Measurements from ENCODE around the gene MEN1.
"Not testable (repeated sequence)": the region's sequence is repeated elsewhere in the genome, so short reads cannot be mapped to it uniquely, and the experiment has no call there.

The MEN1 gene

DNA sequence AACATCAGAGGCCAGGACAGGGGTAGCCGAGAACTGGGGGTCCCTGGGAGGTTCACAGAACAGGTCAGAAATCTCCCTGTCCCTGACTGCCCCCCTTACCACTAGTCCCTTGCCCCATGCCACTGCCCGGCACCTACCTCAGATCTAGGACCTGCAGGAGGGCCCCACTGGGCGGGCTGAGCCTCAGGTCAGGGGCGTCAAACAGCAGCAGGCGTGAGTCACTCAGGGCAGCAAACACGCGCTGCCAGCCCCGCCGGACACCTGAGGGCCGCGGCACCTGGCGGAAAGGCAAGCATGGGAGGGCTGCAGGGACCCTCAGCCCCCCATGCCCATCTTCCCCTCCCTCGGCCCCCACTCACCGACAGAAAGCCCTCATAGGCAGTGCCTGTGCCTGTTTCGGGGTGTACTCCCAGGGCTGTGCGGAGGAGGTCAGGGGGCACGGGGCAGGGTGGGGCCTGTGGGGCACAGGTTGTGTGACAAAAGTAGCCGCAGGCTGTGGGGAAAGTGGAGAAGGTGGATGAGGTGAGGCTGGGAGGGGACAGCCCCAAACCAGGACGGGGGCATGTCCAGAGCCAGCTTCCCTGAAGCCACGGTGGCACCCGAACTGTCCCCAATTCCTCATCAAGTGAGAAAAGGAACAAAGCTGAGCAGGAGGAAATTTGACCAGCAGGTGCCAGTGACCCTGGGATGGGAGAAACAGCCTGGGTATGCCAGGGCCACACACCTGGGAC lies 22.3 kb upstream of the MEN1 start:
- no peak for DNase-seq (ENCODE audit: low read depth in 3 of 3)

DNA sequence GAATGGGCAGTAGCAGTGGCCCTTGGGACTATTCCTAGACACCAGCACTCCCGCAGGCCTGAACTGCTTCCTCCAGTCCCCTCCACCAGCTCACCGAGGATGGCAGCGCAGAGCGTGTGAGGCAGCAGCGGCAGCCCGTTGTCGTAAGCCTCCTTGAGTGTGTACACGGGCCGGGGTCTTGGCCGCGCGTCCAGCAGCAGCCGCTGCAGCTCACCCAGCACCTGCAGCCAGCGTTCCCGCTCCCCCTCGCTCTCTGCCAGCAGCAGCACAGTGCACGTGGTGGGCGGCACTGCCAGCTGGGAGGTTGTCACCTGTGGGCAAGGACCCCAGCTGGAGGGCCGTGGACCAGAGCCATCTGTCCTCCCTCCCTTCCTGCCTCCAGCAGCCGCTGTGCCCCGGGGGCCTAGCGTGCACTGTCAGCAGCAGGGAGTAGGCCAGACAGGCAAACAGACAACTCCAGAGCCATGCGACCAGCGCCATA lies 21.1 kb upstream of the MEN1 start:
- no peak for DNase-seq (ENCODE audit: low read depth in 3 of 3)

DNA sequence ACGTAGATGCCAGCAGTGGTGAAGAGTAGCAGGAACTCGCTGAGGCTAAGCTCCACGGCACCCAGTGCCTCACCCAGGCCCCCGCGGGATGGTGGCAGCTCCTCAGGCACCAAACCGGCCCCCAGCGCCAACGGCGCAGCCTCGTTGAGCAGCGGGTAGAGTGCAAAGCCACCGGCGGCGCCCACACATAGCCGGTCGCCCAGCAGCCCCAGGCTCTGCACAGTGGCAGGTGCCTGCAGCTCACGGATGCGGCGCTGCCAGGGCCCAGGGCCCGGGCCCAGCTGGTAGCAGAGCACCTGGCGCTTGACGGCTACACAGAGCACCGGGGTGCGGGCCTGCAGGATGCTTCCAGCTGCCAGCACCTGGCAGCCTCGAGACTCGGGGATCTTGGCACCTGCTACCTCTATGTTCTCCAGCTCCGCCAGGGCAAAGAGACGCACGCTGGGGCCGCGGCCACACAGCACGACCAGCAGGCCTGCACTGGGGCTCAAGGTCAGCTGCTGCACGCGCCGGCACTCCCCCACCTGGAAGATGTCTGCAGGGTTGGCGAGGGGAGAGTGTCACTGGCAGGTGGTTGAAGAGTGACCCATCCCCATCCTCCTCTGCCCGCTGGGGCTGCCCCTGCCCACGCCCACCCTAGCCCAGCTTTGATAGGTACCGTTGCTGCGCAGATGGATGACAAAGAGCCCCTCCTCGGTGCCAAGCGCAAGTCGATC lies 19.3 kb upstream of the MEN1 start:
- DNase-seq (ENCODE audit: low read depth in 3 of 3), result no peak

DNA sequence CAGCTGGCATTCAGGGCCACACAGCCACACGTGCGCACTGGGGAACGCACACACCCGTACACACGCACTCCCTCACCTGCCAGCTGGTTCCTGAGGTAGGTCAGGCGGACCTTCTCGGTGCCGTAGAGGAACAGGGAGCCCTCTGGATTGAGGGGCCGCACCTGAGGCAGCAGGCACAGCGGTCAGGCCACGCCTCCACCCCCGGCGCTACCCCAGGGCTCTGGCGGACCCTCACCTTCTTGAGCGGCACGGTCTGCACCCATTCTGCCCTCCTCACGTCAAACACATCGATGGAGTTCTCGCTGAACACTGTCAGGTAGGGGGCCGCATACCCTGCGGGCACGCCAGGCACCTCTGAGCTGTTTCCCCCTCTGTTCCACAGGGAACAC lies 17.1 kb upstream of the MEN1 start:
- no peak for DNase-seq (ENCODE audit: low read depth in 3 of 3)

DNA sequence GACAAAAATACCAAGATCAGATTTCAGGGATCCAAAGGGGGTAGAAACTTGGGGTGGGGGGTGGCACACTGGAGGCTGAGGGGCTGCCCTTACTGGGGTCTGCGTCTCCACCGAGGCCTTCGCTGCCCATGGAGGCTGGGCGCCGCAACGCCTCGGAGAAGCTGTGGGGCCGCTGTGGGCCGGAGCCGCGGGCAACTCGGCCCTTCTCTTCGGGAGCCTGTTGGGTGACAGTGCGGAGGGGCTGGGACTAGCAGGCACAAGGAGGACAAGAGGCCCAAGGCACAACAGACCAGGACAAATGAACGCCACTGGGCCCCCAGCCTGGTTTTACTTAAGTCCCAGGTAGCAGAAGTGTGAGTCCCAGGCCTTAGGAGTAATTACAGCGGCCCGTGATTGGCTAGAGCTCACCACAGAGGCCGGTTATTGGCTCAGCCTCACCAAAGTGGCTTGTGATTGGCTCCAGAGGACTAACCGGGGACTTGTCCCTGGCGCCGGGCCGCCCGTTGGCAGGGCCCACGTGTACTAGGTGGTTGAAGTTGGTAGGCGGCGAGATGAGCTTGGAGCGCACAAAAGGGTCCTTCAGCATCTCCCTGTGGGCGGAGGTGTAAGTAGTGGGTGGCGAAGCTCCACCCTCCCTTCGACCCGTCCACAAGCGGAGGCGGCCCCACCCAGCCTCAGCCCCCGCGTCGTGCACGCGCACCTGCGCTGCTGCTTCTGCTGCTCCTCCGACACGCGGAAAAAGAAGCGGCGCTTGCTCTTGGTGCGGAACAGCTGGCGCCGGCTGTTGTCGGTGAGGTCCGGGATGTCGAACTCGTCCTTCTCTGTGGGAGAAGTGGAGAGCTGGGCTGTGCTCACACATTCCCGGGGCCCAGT lies 16.5 kb upstream of the MEN1 start:
- DNase-seq (ENCODE audit: low read depth in 3 of 3), result no peak

DNA sequence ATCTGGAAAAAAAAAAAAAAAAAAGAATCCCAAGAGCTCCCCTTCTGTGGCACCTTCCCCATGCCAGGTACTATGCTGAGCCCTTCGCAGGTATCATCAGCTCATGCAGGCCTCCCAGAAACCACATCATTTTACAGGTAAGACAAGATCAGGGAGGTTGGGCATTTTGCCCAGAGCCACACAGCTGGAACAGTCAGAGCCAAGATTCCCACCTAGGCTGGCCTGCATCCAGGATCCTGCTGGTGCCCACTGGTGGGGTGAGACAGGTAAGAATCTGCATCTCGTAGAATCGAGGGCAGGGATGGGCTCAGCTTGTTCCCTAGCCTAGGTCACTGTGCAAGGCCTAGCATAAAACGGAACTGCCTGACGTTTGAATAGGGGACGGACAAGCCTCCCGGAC lies 15.7 kb upstream of the MEN1 start:
- no peak for DNase-seq (ENCODE audit: low read depth in 3 of 3)

DNA sequence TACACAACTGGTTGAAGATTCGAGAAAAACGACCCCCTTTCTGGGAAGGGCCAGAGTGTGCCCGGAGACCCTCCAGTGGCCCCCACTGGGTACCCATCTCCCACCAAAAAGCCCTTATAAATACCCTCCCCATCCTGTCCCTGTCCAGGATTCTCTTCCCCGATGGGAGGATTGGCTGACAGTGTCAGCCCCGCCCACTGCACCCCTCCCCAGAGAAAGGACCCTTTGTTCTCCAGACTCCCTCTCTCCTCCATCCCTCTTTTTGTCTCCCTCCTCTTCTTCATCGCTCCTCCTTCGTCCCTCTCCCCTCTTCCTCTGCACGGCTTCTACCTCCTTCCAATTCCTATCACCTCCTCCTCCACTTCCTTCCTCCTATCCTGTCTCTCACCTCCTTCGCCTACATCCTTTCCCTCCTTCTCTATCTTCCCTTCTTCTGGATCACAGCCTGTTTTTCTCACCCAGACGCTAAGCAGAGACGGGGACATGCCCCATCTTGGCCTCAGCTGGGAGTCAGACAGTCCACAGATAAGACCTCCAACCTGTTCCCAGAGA lies 13.3 kb upstream of the MEN1 start:
- DNase-seq (ENCODE audit: low read depth in 3 of 3), result no peak

DNA sequence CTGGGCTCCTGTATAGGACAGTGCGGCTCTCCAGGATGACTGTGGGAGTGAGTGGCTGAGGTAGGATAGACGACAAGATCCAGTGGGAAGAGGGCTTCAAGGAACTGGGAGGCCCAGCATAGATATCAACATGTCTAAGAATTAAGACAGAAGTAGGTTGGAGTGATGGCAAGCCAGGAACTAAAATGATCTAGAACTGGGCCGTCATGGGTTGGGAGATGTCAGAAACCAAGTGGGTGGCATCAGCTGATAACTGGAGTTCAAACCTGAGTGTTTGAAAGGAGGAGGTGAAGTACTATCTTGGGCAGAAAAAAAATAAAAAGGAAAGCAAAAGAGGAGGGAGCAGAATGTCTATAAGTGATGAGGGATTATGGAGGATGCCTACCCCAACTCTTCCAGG lies 7.1 kb upstream of the MEN1 start:
- DNase-seq (ENCODE audit: low read depth in 3 of 3), result no peak

DNA sequence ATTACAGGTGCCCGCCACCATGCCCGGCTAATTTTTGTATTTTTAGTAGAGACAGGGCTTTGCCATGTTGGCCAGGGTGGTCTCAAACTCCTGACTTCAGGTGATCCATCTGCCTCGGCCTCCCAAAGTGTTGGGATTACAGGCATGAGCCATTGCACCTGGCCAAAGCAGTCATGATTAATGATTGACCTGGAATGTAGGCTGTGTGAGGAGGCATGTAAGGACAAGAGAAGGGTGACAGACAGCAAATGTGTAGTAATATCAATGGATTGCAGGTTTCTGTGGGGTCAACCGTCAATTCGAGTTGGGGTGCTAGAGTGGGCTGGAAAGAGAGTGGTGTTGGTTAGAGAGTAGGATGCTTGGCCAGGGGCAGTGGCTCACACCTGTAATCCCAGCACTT lies 5.1 kb upstream of the MEN1 start:
- DNase-seq (ENCODE audit: low read depth in 3 of 3), result not testable (repeated sequence)

DNA sequence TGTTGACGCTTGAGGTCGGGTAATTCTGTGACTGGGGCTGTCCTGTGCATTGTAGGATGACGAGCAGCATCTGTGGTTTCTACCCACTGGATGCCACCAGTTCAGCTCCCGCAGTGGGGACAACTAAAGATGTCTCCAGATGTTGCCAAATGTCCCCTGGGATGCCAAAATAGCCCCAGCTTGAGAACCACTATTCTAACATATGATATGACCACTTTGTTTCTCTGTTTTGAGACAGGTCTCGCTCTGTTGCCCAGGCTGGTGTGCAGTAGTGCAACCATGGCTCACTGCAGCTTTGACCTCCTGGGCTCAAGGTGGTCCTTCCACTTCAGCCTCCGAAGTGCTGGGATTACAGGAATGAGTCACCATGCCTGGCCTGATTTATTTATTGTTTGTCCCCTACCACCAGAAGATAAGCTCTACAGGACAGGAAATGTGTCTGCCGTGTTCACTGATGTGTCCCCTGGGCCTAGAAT lies 4.4 kb upstream of the MEN1 start:
- DNase-seq (ENCODE audit: low read depth in 3 of 3), result no peak

DNA sequence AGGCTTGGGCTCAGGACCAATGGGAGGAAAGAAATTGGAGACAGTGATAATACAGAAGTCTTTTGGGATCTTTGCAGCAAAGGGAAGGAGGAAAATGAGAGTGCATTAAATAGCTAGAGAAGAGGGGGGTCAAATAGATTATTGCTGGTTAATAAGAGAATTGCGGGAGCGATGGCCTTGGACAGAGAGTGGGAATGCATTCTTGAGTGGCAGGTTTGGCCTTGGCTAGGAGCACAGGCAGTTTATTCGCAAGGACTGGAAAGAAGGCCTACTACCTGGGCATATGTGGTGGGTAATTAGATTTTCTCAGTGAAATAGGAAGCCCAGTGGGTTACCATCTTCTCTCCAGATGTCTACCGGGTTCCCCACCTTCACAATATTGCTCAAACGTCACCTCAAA lies 3.5 kb upstream of the MEN1 start:
- DNase-seq (ENCODE audit: low read depth in 3 of 3), result no peak

DNA sequence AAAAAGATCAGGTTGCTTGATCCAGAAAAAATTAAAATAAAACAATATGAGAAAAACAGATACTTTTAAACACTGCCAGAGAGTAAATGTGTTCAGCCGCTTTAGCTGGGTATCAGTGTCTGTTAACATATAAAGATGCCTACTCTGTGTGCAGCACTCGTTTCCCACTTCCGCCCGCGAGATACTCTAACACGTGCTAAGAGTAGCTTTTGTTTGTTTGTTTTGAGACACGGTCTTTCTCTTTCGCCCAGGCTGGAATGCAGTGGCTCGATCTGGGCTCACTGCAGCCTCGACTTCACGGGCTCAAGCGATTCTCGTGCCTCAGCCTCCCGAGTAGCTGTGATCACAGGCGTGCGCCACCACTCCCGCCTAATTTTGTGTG lies 531 bp upstream of the MEN1 start:
- DNase-seq (ENCODE audit: low read depth in 3 of 3), result no peak

DNA sequence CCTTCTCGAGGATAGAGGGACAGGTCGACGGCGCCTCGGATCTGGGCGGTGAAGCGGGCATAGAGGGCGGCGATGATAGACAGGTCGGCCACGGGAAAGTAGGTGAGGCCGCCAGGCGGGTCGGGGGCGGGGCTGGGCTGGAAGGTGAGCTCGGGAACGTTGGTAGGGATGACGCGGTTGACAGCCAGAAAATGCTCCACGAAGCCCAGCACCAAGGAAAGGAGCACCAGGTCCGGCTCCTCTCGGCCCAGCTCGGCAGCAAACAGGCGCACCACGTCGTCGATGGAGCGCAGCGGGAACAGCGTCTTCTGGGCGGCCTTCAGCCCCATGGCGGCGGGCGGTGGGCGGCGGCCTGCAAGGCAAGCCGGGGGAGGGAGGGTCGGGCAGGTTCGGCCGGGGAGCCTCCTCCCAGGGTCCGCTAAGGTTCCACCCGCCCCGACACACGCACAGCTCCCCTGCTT lies 540 bp downstream of the MEN1 start:
- peak in 1 of 3 experiments; percentile 33 for DNase-seq (ENCODE audit: low read depth in 3 of 3)

DNA sequence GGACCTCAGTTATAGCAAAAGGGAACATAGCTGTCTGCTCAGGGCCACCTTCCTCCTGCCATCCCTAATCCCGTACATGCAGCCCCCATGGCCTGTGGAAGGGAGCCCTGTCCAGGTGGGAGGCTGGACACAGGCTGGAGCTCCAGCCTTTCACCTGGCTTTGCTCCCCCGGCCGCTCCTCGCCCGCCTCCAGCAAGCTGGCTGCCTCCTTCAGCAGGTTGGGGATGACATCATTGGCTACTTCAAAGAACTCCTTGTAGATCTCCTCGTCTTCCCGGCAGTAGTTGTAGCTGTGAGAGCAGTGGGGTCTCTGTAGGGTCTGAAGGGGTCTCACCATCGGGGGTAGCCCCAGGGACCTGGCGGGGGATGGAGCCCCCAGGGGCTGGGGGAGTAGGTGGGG lies 4.9 kb downstream of the MEN1 start:
- no peak for DNase-seq (ENCODE audit: low read depth in 3 of 3)

DNA sequence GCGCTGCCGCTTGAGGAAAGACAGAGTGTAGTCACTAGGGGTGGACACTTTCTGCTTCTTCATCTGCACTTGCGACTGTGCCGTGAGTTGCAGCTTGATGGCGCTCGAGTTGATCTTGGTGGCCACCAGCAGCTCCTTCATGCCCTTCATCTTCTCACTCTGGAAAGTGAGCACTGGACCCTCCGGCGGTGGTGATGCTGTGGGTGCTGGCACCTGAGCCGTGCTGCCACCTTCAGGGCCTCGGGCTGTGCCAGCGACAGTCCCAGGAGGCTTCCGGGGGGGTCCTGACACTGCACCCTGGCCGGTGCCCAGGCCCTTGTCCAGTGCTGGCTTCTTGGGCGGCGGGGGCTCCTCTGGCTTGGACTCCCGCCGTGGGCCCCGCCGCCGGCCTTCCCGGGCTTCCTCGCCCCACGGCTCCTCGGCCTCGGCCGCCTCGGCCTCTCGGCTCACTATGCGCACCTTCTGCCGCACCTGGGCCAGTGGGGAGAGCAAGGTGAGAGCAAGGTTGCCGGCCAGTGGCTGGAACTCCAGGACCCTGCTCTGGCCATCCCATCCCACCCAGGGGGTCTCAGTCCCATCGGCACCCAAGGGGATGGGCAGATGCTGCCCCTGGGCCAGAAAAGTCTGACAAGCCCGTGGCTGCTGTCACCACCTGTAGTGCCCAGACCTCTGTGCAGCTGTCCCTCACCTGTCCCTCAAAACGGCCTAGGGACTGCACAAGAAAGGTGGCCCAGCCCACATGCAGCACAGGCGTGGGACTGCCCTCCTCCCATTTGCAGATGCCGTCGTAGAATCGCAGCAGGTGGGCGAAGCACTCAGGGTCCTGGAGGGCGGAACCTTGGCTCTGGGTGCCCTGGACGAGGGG lies 5.8 kb downstream of the MEN1 start:
- DNase-seq (ENCODE audit: low read depth in 3 of 3), result no peak

DNA sequence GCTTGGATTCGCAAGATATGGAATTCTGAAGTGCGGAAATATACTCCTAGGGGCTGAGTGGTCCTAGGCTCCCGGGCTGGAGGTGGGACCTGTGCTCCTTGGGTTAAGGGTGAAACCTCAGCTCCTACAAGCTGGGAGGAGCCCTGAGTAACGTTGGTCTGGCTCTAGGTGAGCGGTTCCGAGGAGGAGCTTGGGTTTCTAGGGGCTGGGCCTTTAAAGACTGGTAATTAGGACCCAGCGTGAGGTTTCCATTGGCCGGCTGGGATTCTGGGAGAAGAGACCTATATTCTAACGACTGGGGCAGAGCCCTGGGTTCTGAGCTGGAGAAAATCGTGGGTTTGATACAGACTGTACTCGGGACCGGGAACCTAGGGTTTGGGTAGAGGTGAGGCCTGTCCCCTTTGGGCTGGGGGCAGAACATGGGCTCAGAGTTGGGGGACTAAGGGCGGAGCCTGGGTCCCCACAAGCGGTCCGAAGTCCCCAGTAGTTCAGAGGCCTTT lies 6.5 kb downstream of the MEN1 start:
- DNase-seq (ENCODE audit: low read depth in 3 of 3), result no peak

DNA sequence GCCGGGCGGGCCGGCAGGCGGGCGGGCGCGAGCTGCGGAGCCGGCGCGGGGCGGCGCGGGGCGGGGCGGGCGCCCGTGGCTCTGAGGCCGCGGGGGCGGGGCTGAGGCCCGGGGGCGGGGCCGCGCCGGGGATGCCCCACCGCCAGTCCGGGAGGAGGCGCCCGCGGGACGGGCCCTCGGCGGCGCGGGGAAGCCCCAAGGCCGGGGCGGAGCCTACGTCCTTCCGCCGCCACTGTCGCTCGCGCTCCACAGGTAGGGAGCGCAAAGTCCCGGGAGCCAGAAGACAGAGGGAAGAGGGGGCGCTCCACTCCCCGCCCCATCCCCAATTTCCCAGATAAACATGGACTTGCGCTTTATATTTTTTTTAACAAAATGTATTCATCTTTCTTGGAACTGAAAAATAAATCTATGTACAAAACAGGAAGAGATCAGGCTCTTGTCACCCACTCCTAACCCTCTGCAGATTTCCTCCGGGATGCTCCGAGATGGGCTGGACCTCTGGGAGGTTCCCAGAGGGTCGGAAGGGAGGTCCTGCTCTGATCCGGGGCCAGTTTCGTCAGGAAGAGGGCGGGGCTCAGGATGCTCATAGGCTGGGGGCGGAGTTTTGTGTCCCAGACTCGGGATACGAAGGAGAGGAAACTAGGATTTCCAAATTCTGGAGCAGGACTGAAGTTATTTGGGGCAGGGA lies 7.0 kb downstream of the MEN1 start, which contains the start of gene MAP4K2:
TSS of gene MAP4K2 (minus strand) at position 57 of the 688 bp plus-strand sequence. CDS start 65 bp downstream, outside the sequence.
- DNase-seq (ENCODE audit: low read depth in 3 of 3), result peak; percentile 58 to 82 (median 69)

DNA sequence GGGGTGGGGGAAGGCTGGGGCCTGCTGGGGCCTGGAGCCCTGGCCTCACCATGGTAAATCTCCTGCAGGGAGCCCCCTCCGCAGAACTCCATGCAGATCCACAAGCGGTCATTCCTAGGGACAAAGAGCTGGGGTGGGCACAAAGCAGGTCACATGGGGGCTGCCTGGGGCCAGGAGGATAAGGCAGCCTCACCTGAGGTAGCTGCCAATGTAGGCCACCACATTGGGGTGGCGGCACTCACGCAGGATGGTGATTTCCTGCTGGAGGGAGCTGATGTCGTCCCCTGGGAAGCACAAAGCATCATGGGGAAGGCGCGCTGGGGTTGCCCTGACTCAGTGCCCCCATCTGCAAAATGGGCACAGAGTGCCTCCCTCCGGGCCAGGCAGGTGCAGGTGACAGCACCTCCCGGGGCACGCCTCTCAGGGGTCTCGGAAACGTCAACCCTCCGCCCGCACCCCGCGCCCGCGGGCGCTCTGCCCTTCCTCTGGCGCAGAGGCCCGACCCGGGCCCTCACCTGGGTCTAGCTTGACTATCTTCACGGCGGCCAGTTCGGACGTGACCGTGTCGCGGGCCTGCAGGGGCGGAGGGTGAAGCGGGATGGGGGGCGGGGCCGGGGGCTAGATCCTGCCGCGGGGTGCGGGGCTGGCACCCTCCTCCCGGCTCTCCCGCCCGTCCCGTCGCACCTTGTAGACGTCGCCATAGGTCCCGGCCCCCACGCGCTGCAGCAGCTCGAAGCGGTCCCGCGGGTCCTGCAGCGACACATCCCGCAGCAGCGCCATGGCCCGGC lies 7.8 kb downstream of the MEN1 start:
- DNase-seq (ENCODE audit: low read depth in 3 of 3), result peak in 1 of 3 experiments; percentile 40
